H9 (cell line): ENCODE measurements around the gene TMTC1. TPM values are rescaled to one million over a fixed set of nuclear protein-coding genes. Genes with fewer than 3 reads are reported as not detected.

Source experiments
- DNase-seq: peaks from one replicate; pipeline ENCODE4 v3.0.0-alpha.2; 2017
- H2AFZ ChIP-seq: one replicate; pipeline ENCODE4 v1.6.1; 2013; ENCODE audit warnings: mild to moderate bottlenecking, low read length, control low read depth, moderate library complexity
- H2AK5ac ChIP-seq: 2 replicates; pipeline ENCODE4 v1.6.1; 2013; ENCODE audit warnings: low read length, control low read depth, mixed read lengths; ENCODE audit not compliant: insufficient read length
- H2BK120ac ChIP-seq: one replicate; pipeline ENCODE4 v1.6.1; 2013; ENCODE audit warnings: low read depth, mild to moderate bottlenecking, low read length, control low read depth, inconsistent platforms; ENCODE audit not compliant: poor library complexity, severe bottlenecking
- H2BK12ac ChIP-seq: 2 replicates; pipeline ENCODE4 v1.6.1; 2013; ENCODE audit warnings: low read length, control low read depth, mixed read lengths, low read depth; ENCODE audit not compliant: insufficient read length
- H2BK15ac ChIP-seq: 2 replicates; pipeline ENCODE4 v1.6.1; 2013; ENCODE audit warnings: low read depth, low read length, control low read depth
- H2BK20ac ChIP-seq: one replicate; pipeline ENCODE4 v1.6.1; 2013; ENCODE audit warnings: low read depth, mild to moderate bottlenecking, low read length, control low read depth, inconsistent platforms; ENCODE audit not compliant: poor library complexity, severe bottlenecking
- H2BK5ac ChIP-seq: 2 replicates; pipeline ENCODE4 v1.6.1; 2013; ENCODE audit warnings: low read length, control low read depth, mixed read lengths; ENCODE audit not compliant: insufficient read length
- H3K14ac ChIP-seq: 2 replicates; pipeline ENCODE4 v1.6.1; 2013; ENCODE audit warnings: low read length, control low read depth; ENCODE audit not compliant: insufficient read depth
- H3K18ac ChIP-seq: 2 replicates; pipeline ENCODE4 v1.6.1; 2013; ENCODE audit warnings: low read depth, mild to moderate bottlenecking, mixed read lengths, low read length, control low read depth; ENCODE audit not compliant: insufficient read length
- H3K23ac ChIP-seq: 2 replicates; pipeline ENCODE4 v1.6.1; 2013; ENCODE audit warnings: low read length, control low read depth, mixed read lengths, low read depth; ENCODE audit not compliant: insufficient read length
- H3K23me2 ChIP-seq: 2 replicates; pipeline ENCODE4 v1.6.1; 2013; ENCODE audit warnings: low read depth, mild to moderate bottlenecking, mixed read lengths, low read length, control low read depth; ENCODE audit not compliant: insufficient read length, poor library complexity, severe bottlenecking
- H3K27ac ChIP-seq: 2 replicates; pipeline ENCODE4 v1.5.1; 2013; ENCODE audit warnings: low read length, control low read depth, mixed read lengths, low read depth; ENCODE audit not compliant: insufficient read length
- H3K27me3 ChIP-seq: 2 replicates; pipeline ENCODE4 v1.6.1; 2013; ENCODE audit warnings: low read length, control low read depth, inconsistent platforms; ENCODE audit not compliant: insufficient read depth
- H3K4ac ChIP-seq: 2 replicates; pipeline ENCODE4 v1.6.1; 2013; ENCODE audit warnings: low read depth, mild to moderate bottlenecking, control low read depth, inconsistent platforms, low read length, moderate library complexity
- H3K4me1 ChIP-seq: 2 replicates; pipeline ENCODE4 v1.6.1; 2013; ENCODE audit warnings: low read length, control low read depth, inconsistent platforms; ENCODE audit not compliant: insufficient read depth
- H3K4me2 ChIP-seq: 2 replicates; pipeline ENCODE4 v1.6.1; 2013; ENCODE audit warnings: low read length, control low read depth, mixed read lengths; ENCODE audit not compliant: insufficient read length, insufficient read depth
- H3K56ac ChIP-seq: 2 replicates; pipeline ENCODE4 v1.6.1; 2013; ENCODE audit warnings: low read depth, mild to moderate bottlenecking, mixed read lengths, low read length, control low read depth; ENCODE audit not compliant: insufficient read length
- H3K79me1 ChIP-seq: 2 replicates; pipeline ENCODE4 v1.6.1; 2013; ENCODE audit warnings: low read depth, mild to moderate bottlenecking, moderate library complexity, low read length, control low read depth, inconsistent platforms; ENCODE audit not compliant: insufficient read depth, poor library complexity, severe bottlenecking
- H3K79me2 ChIP-seq: 2 replicates; pipeline ENCODE4 v1.6.1; 2013; ENCODE audit warnings: low read length, control low read depth, inconsistent platforms; ENCODE audit not compliant: insufficient read depth
- H3K9ac ChIP-seq: 2 replicates; pipeline ENCODE4 v1.6.1; 2013; ENCODE audit warnings: low read length, control low read depth, mixed read lengths; ENCODE audit not compliant: insufficient read length; ENCODE audit errors: extremely low read depth
- H3K9me3 ChIP-seq: one replicate; pipeline ENCODE4 v1.6.1; 2013; ENCODE audit warnings: low read depth, low read length, inconsistent platforms; ENCODE audit not compliant: control insufficient read depth
- H3T11ph ChIP-seq: one replicate; pipeline ENCODE4 v1.6.1; 2013; ENCODE audit warnings: mild to moderate bottlenecking, low read length, control low read depth, inconsistent platforms
- H4K20me1 ChIP-seq: one replicate; pipeline ENCODE4 v1.6.1; 2013; ENCODE audit not compliant: control insufficient read depth, insufficient read length, insufficient read depth
- H4K5ac ChIP-seq: 2 replicates; pipeline ENCODE4 v1.6.1; 2013; ENCODE audit warnings: low read depth, mild to moderate bottlenecking, mixed read lengths, low read length, control low read depth; ENCODE audit not compliant: insufficient read length
- H4K8ac ChIP-seq: replicated peaks from 2 replicates; pipeline ENCODE4 v1.6.1; 2013; ENCODE audit warnings: low read length, control low read depth, mixed read lengths, low read depth; ENCODE audit not compliant: insufficient read length
- H4K91ac ChIP-seq: 2 replicates; pipeline ENCODE4 v1.6.1; 2013; ENCODE audit warnings: low read depth, mild to moderate bottlenecking, moderate library complexity, mixed read lengths, low read length, control low read depth; ENCODE audit not compliant: insufficient read length
- H3K27ac Mint-ChIP-seq, 3 experiments: 2 replicates in 2 of 3; 3 replicates in 1 of 3; pipeline ENCODE4 v1.8.0; 2020 to 2021; ENCODE audit warnings: mixed read lengths in 3 of 3, mild to moderate bottlenecking in 1 of 3, moderate library complexity in 1 of 3
- H3K27me3 Mint-ChIP-seq: 2 replicates; pipeline ENCODE4 v1.8.0; 2021; ENCODE audit warnings: low read depth, mild to moderate bottlenecking, moderate library complexity, mixed read lengths
- H3K36me3 Mint-ChIP-seq, 3 experiments: 2 replicates in 2 of 3; 3 replicates in 1 of 3; pipeline ENCODE4 v1.8.0; 2020 to 2021; ENCODE audit warnings: low read depth in 3 of 3, mixed read lengths in 3 of 3; ENCODE audit not compliant: insufficient read depth in 1 of 3
- H3K4me1 Mint-ChIP-seq, 2 experiments: 2 replicates each; pipeline ENCODE4 v1.8.0; 2020; ENCODE audit warnings: mixed read lengths in 2 of 2
- H3K4me3 Mint-ChIP-seq, 2 experiments: 2 replicates in 1 of 2; 3 replicates in 1 of 2; pipeline ENCODE4 v1.8.0; 2020 to 2021; ENCODE audit warnings: mild to moderate bottlenecking in 2 of 2, mixed read lengths in 2 of 2, moderate library complexity in 1 of 2
- H3K9me3 Mint-ChIP-seq, 2 experiments: 2 replicates in 1 of 2; 3 replicates in 1 of 2; pipeline ENCODE4 v1.8.0; 2020; ENCODE audit warnings: mild to moderate bottlenecking in 2 of 2, mixed read lengths in 2 of 2, moderate library complexity in 1 of 2
- CTCF ChIP-seq: fragments of 200-600 bp; sonication (generic); conservative IDR thresholded peaks from 3 replicates; pipeline ENCODE4 v1.8.0; 2021; ENCODE audit warnings: antibody characterized with exemption, mild to moderate bottlenecking
- WGBS: extraction: QIAGEN DNeasy Blood & Tissue Kit; methylation state at CpG from one replicate; pipeline ENCODE4 v1.1.7; 2013; ENCODE audit warnings: missing lambda C conversion rate, low lambda C conversion rate, mixed read lengths; ENCODE audit not compliant: insufficient read length; ENCODE audit errors: extremely low coverage; 5-methylcytosine and 5-hydroxymethylcytosine counted together
- total RNA-seq: library from RNA; stranded (reverse); gene quantifications from 2 replicates; pipeline ENCODE4 v1.2.1, GENCODE V29; 2021

The TMTC1 gene
- total RNA-seq, 1 experiment from 2014 or later, result 16.1 TPM

- H4K5ac ChIP-seq, result no peak overlapping the region
- H3K18ac ChIP-seq, result no peak overlapping the region
- H3K36me3 Mint-ChIP-seq, result peaks cover 21 to 37% (median 30%) of the 10 kb centered on the region in 3 experiments
- no peaks in the 10 kb centered on the region for H4K20me1 ChIP-seq
- H3K23me2 ChIP-seq, result no peaks in the 10 kb centered on the region
- H2BK20ac ChIP-seq, result no peak overlapping the region
- H3K4me2 ChIP-seq, result no peak overlapping the region
- no CpG with 5 or more reads among the region's 8 CpGs for WGBS
- H3K9me3 Mint-ChIP-seq, result peaks cover 6 to 17% of the 10 kb centered on the region in 2 experiments; a peak in 4 of 5 replicates
- no peaks in the 10 kb centered on the region for H3K9me3 ChIP-seq
- no peaks in the 10 kb centered on the region for H3K27me3 ChIP-seq
- no peak overlapping the region for H3K27ac ChIP-seq
- H2AK5ac ChIP-seq, result no peak overlapping the region
- no peak overlapping the region for H2BK120ac ChIP-seq
- H3K27me3 Mint-ChIP-seq, result no peaks in the 10 kb centered on the region; the same call in 1 of the 2 replicates
- TF ChIP-seq CTCF, result no peak
- no peak overlapping the region for H3K9ac ChIP-seq
- no peak overlapping the region for H4K8ac ChIP-seq
- H2BK5ac ChIP-seq, result no peak overlapping the region
- H3K79me2 ChIP-seq, result no peaks in the 10 kb centered on the region
- no peak overlapping the region for H3K4me3 Mint-ChIP-seq
- no peak overlapping the region for H4K91ac ChIP-seq
- H2BK15ac ChIP-seq, result no peak overlapping the region
- H3K4me1 ChIP-seq, result 0 out of 2 replicates have a peak, but pooled peaks cover 2% of the 10 kb centered on the region
- H3K27ac Mint-ChIP-seq, result peak overlapping the region in 1 of 3 experiments; percentile 24; a peak in 1 of 7 replicates
- H3K4ac ChIP-seq, result no peak overlapping the region
- DNase-seq, result no peak
- peaks cover 29 to 32% of the 10 kb centered on the region in 2 experiments for H3K4me1 Mint-ChIP-seq
- H3K79me1 ChIP-seq, result no peaks in the 10 kb centered on the region
- H3T11ph ChIP-seq, result no peak overlapping the region
- no peak overlapping the region for H3K56ac ChIP-seq
- no peak overlapping the region for H3K14ac ChIP-seq
- H2BK12ac ChIP-seq, result no peak overlapping the region
- no peak overlapping the region for H2AFZ ChIP-seq
- H3K23ac ChIP-seq, result no peak overlapping the region
Measured at GRCh38 chr12:29754235-29755189, 29.2 kb downstream of the TMTC1 start.
